K562 (cell line): Measurements from ENCODE around the gene MUC22. TPM values are rescaled to one million over a fixed set of nuclear protein-coding genes. Genes with fewer than 3 reads are reported as not detected.
A peak's percentile ranks its signal among the peaks of the same experiment; 100 is the strongest.

Experiments used
- ATAC-seq: fragments of 200-7000 bp; cut with Tn5 transposase; 3 replicates; pipeline ENCODE4 v1.9.1; 2020; ENCODE audit warnings: moderate library complexity
- Bru-seq: library from RNA; stranded (reverse); fragments of 400-500 nt; gene quantifications from one replicate; lab custom pipeline; 2021; lab: Mats Ljungman, UMichigan
- BruChase-seq, 2 experiments: library from RNA; stranded (reverse); fragments of 400-500 nt; gene quantifications; one replicate each; lab custom pipeline; 2021; lab: Mats Ljungman, UMichigan
- BruUV-seq: library from RNA; stranded (reverse); fragments of 400-500 nt; replicated peaks from 2 replicates; lab custom pipeline; 2021; lab: Mats Ljungman, UMichigan
- CTCF ChIA-PET: fragments of 300-600 bp; formaldehyde crosslinking; extraction: SDS; loops from one replicate; lab custom pipeline; 2021; ENCODE audit warnings: low intra/inter-chr PET ratio; lab: Yijun Ruan, JAX
- POLR2A ChIA-PET: fragments of 300-600, 350-650 bp; sonication (Branson Sonifier 250); formaldehyde crosslinking; extraction: SDS; loops from one replicate; lab custom pipeline; 2021; ENCODE audit warnings: antibody characterized with exemption, inconsistent platforms; lab: Yijun Ruan, JAX
- DNase-seq, 4 experiments: peaks; one replicate each; pipeline versions ENCODE4 v3.0.0 to v3.0.0-alpha.2; 2011 to 2018; ENCODE audit warnings: low spot score in 3 of 4, mixed read lengths in 3 of 4; ENCODE audit errors: extremely low read depth in 1 of 4
- FAIRE-seq: peaks from 2 replicates; lab custom pipeline; 2011; peaks lifted over from hg19 to GRCh38; lab: Jason Lieb, UNC
- H2AFZ ChIP-seq: 2 replicates; pipeline ENCODE4 v1.6.0; 2011; ENCODE audit warnings: low read depth, low read length, control low read depth, inconsistent platforms
- H3K27ac ChIP-seq: fragments of 200-600 bp; 3 replicates; pipeline ENCODE4 v1.8.0; 2011; ENCODE audit warnings: low read depth, mild to moderate bottlenecking, control low read depth, inconsistent platforms, low read length, moderate library complexity, mixed read lengths; ENCODE audit errors: extremely low read depth
- H3K27me3 ChIP-seq, 2 experiments: fragments of 300-600 bp in 1 of 2; 2 replicates in 1 of 2; 3 replicates in 1 of 2; pipeline versions ENCODE4 v1.6.0 to v1.8.0; 2011; ENCODE audit warnings: inconsistent platforms in 2 of 2, low read length in 2 of 2, mild to moderate bottlenecking in 1 of 2, mixed read lengths in 1 of 2, moderate library complexity in 1 of 2; ENCODE audit not compliant: control insufficient read depth in 2 of 2, insufficient read depth in 2 of 2
- H3K36me3 ChIP-seq: fragments of 300-600 bp; 3 replicates; pipeline ENCODE4 v1.8.0; 2011; ENCODE audit warnings: mild to moderate bottlenecking, low read length, inconsistent platforms; ENCODE audit not compliant: control insufficient read depth, insufficient read depth
- H3K4me1 ChIP-seq, 2 experiments: fragments of 200-600 bp in 1 of 2; replicated peaks in 1 of 2; 2 replicates in 1 of 2; 3 replicates in 1 of 2; pipeline versions ENCODE4 v1.5.1 to v1.8.0; 2011; ENCODE audit warnings: inconsistent platforms in 2 of 2, low read length in 2 of 2, mild to moderate bottlenecking in 1 of 2, mixed read lengths in 1 of 2, moderate library complexity in 1 of 2; ENCODE audit not compliant: control insufficient read depth in 2 of 2, insufficient read depth in 2 of 2
- H3K4me2 ChIP-seq: 2 replicates; pipeline ENCODE4 v1.6.1; 2011; ENCODE audit warnings: low read length, control low read depth, inconsistent platforms, mixed read lengths; ENCODE audit not compliant: insufficient read depth
- H3K4me3 ChIP-seq: fragments of 200-600 bp; sonication (generic), shearing (Covaris generic); 2 replicates; pipeline ENCODE4 v1.5.1; 2016; ENCODE audit warnings: control low read depth, inconsistent platforms
- H3K79me2 ChIP-seq: fragments of 200-600 bp; 3 replicates; pipeline ENCODE4 v1.8.0; 2011; ENCODE audit warnings: low read length, inconsistent platforms; ENCODE audit not compliant: control insufficient read depth, insufficient read depth
- H3K9ac ChIP-seq, 2 experiments: 2 replicates each; pipeline versions ENCODE4 v1.6.0 to v1.6.1; 2011; ENCODE audit warnings: low read depth in 2 of 2, low read length in 2 of 2, control low read depth in 1 of 2, inconsistent platforms in 1 of 2, mild to moderate bottlenecking in 1 of 2, mixed read lengths in 1 of 2; ENCODE audit not compliant: insufficient read depth in 1 of 2
- H3K9me1 ChIP-seq: one replicate; pipeline ENCODE4 v1.6.0; 2011; ENCODE audit warnings: inconsistent platforms, mild to moderate bottlenecking, low read length, moderate library complexity; ENCODE audit not compliant: control insufficient read depth, insufficient read depth
- H3K9me3 ChIP-seq: replicated peaks from 2 replicates; pipeline ENCODE4 v1.5.1; 2011; ENCODE audit warnings: low read depth, low read length, inconsistent platforms; ENCODE audit not compliant: control insufficient read depth, insufficient read depth
- H4K20me1 ChIP-seq: replicated peaks from 2 replicates; pipeline ENCODE4 v1.6.1; 2011; ENCODE audit warnings: low read length, inconsistent platforms, mixed read lengths; ENCODE audit not compliant: control insufficient read depth, insufficient read depth
- ELF1 ChIP-seq: fragments of 200-800 bp; sonication (Bioruptor generic); IDR thresholded peaks from 2 replicates; pipeline ENCODE4 v1.6.1; 2016; ENCODE audit warnings: missing genetic modification characterization, missing compliant biosample characterization
- TSC22D4 ChIP-seq: fragments of 450-650 bp; IDR thresholded peaks from 2 replicates; pipeline ENCODE4 v1.6.1; 2016; ENCODE audit warnings: missing genetic modification characterization, missing biosample characterization, control low read depth
- WGBS: fragments of 100-300 bp; shearing (Covaris generic); methylation state at CpG from one replicate; pipeline ENCODE4 v1.1.6; 2016; ENCODE audit warnings: low coverage, mixed read lengths; ENCODE audit not compliant: insufficient coverage; ENCODE audit errors: missing lambda C conversion rate; 5-methylcytosine and 5-hydroxymethylcytosine counted together
- in situ Hi-C: fragments of 300-500 bp; cut with MboI; formaldehyde crosslinking; loops from 4 replicates; pipeline ENCODE4 v1.15.0; 2018; ENCODE audit warnings: inconsistent platforms, mixed read lengths
- intact Hi-C: fragments of 100-400 bp; cut with micrococcal nuclease; formaldehyde crosslinking; loops from 2 replicates; pipeline ENCODE4 v1.14.2; 2022
- long read RNA-seq, 3 experiments: library from polyadenylated mRNA in 2 of 3; library from RNA in 1 of 3; unstranded in 2 of 3; stranded (forward) in 1 of 3; transcript quantifications; one replicate each; pipeline ENCODE4 v2.0.0, GENCODE V29; 2019 to 2022
- polyA minus RNA-seq, 3 experiments: library from RNA; depleted of rRNA, polyadenylated mRNA; stranded (reverse); fragments of >200 nt; gene quantifications; 2 replicates each; pipeline ENCODE4 v1.2.3, GENCODE V29; 2011
- polyA plus RNA-seq, 8 experiments: library from polyadenylated mRNA; depleted of rRNA in 4 of 8; stranded (reverse) in 5 of 8; unstranded in 3 of 8; fragments of >200 nt; fragmentation: Nextera tagmentation in 2 of 8; fragmentation: Illumina TruSeq in 1 of 8; extraction: Ambion mirVana in 2 of 8; extraction: Trizol in 1 of 8; gene quantifications; 2 replicates each; pipeline versions ENCODE4 v1.2.1 to v1.2.3, GENCODE V29; 2011 to 2014; ENCODE audit warnings: inconsistent platforms in 1 of 8, missing spikeins in 1 of 8
- total RNA-seq, 7 experiments: library from RNA; depleted of rRNA in 6 of 7; stranded (reverse); fragments of >200 nt in 6 of 7; fragmentation: Illumina TruSeq in 2 of 7; extraction: Trizol in 2 of 7; gene quantifications; 2 replicates each; pipeline versions ENCODE4 v1.2.1 to v1.2.3, GENCODE V29; 2011 to 2021; ENCODE audit warnings: low replicate concordance in 1 of 7

MUC22 gene
- not detected in 2 replicates for total RNA-seq (2011; cell fraction: chromatin; rRNA removed; ENCODE audit: low replicate concordance)
- not detected in 2 replicates for total RNA-seq (2011; cell fraction: nucleolus; rRNA removed)
- not detected in 2 replicates for total RNA-seq (2011; cell fraction: nucleoplasm; rRNA removed)
- not detected in 2 replicates for total RNA-seq (2014; rRNA removed)
- total RNA-seq (2014; rRNA removed; fragmentation: Illumina TruSeq; extraction: Trizol) = not detected in 2 replicates
- total RNA-seq (2015; rRNA removed; fragmentation: Illumina TruSeq; extraction: Trizol) = not detected in 2 replicates
- not detected in 2 replicates for total RNA-seq (2021)
- not detected in 2 replicates for polyA plus RNA-seq (2011; rRNA removed)
- polyA plus RNA-seq (2011; cell fraction: cytosol; rRNA removed) = not detected in 2 replicates
- polyA plus RNA-seq (2011; cell fraction: nucleus; rRNA removed) = 0.01 TPM in 1 of 2 replicates, not detected in the other
- polyA plus RNA-seq (2012) = not detected in 2 replicates
- 0.01 TPM in 1 of 2 replicates, not detected in the other for polyA plus RNA-seq (2014; fragmentation: Illumina TruSeq; extraction: Trizol)
- polyA plus RNA-seq (2014; fragmentation: Nextera tagmentation; extraction: Ambion mirVana) = not detected
- polyA plus RNA-seq (2014; rRNA removed) = 0.03 TPM in 1 of 2 replicates, not detected in the other
- 0.03 TPM in 1 of 2 replicates, not detected in the other for polyA minus RNA-seq (2011; rRNA and poly(A)+ RNA removed)
- not detected in 2 replicates for polyA minus RNA-seq (2011; cell fraction: cytosol; rRNA and poly(A)+ RNA removed)
- not detected in 2 replicates for polyA minus RNA-seq (2011; cell fraction: nucleus; rRNA and poly(A)+ RNA removed)
- Bru-seq, nascent RNA = percentile 31 among the genes with signal in this experiment
- percentile 14 among the genes with signal in this experiment for BruChase-seq, experiment 1, labeled RNA remaining after a 2-hour chase
- percentile 25 among the genes with signal in this experiment for BruChase-seq, experiment 2, labeled RNA remaining after a 6-hour chase
- long read RNA-seq, experiment 1 = 0 reads
- long read RNA-seq, experiment 2 = 0 reads
- long read RNA-seq, experiment 3 = 0 reads

DNA sequence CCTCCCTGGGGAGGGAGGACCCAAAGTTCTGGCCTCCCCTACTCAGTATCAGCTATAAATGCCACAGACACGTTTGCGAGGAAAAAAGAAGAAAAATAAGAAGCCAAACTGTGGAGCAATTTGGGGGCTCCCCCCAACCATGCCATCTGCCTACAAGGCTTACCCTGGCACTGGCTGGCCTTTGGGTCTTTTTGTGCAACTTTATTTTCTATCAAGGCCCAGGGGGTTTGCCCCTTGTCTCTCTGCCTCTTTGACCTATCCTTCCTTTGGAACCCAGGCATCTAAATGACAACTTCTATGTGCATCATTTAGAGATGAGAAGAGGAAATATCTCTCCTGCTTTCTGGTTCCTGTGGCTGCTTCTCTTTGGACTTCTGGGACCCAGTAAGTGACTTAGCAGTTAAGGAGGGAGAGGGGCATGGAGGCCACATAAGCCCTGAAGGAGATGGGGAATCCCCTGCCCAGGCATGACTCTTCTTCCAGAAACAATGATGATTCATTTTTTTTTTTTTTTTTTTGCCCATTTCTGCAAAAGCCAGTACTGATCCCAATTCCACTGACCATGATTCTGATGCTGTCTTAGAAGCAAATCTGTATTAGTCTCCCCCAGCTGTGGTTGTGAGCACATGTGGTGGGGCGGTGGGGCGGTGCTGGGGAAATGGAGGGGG is at the start of gene MUC22:
Gene MUC22 (plus strand): TSS at position 82 of the 668 bp plus-strand sequence. CDS start 233 bp downstream, at position 315.
- intact Hi-C loops = no loop called here
- no peak within 1 kb of the TSS for H3K9ac ChIP-seq

More for the DNA sequence above, at the start of gene MUC22:
- DNase-seq (no peak), FAIRE-seq (no peak), ATAC-seq (no peak)
- TF ChIP-seq TSC22D4 (tag) (no peak), ELF1 (tag) (0 out of 2 replicates have a peak, but pooled peaks have one; percentile 28)
- no peaks in the 10 kb centered on the region for H3K9me1 ChIP-seq
- WGBS = 0% methylated on average over 4 of the region's 4 CpGs
- in situ Hi-C loops = no loop called here
- no peaks in the 10 kb centered on the region for H4K20me1 ChIP-seq
- peaks cover 37% of the 10 kb centered on the region in 2 experiments for H3K27me3 ChIP-seq
- no peak within 1 kb of the TSS for H3K4me2 ChIP-seq
- H3K4me3 ChIP-seq = no peak within 1 kb of the TSS
- no peaks in the 10 kb centered on the region for H3K36me3 ChIP-seq
- no peak within 1 kb of the TSS for H2AFZ ChIP-seq
- H3K4me1 ChIP-seq = no peaks in the 10 kb centered on the region
- ChIA-PET CTCF (no interaction called here), POLR2A (interaction anchor here (0.5 kb wide), 1 partner anchor 190 kb away, joined by 3 read pairs; no protein-coding TSS in a partner anchor)
- H3K79me2 ChIP-seq = no peaks in the 10 kb centered on the region
- no TSS peak for BruUV-seq
- no peak within 1 kb of the TSS for H3K27ac ChIP-seq
- H3K9me3 ChIP-seq = no peaks in the 10 kb centered on the region
